Fibroblast of peridontal ligament (primary cell): ENCODE data around the gene PTPRG.

Experiments
- DNase-seq: peaks from one replicate; pipeline ENCODE4 v3.0.0-alpha.2; 2010; ENCODE audit errors: extremely low read depth

PTPRG gene

GRCh38 chr3:62145086-62145757 is 583.9 kb downstream of the PTPRG start:
- no peak for DNase-seq

- DNase-seq: no peak
These were observed 588.2 kb downstream of the PTPRG start for GRCh38 chr3:62149539-62149938.

GRCh38 chr3:62149962-62150361 is 588.6 kb downstream of the PTPRG start:
- DNase-seq: peak; percentile 77

- DNase-seq: no peak
These were observed 590.2 kb downstream of the PTPRG start for GRCh38 chr3:62151591-62151990.

- DNase-seq: no peak
These were observed 591.9 kb downstream of the PTPRG start for GRCh38 chr3:62153231-62153630.

GRCh38 chr3:62154457-62155148 is 593.2 kb downstream of the PTPRG start:
- DNase-seq: no peak

GRCh38 chr3:62159056-62159708 is 597.8 kb downstream of the PTPRG start:
- no peak for DNase-seq

GRCh38 chr3:62159709-62160092 is 598.3 kb downstream of the PTPRG start:
- DNase-seq: peak; percentile 82

GRCh38 chr3:62161371-62161770 is 600.0 kb downstream of the PTPRG start:
- peak; percentile 45 for DNase-seq

- no peak for DNase-seq
These were observed 602.8 kb downstream of the PTPRG start for GRCh38 chr3:62164196-62164595.

GRCh38 chr3:62164746-62165145 is 603.4 kb downstream of the PTPRG start:
- no peak for DNase-seq

- DNase-seq: peak; percentile 61
These were observed 606.3 kb downstream of the PTPRG start for GRCh38 chr3:62167566-62168262.

GRCh38 chr3:62168356-62168755 is 607.0 kb downstream of the PTPRG start:
- no peak for DNase-seq

- peak; percentile 24 for DNase-seq
These were observed 608.7 kb downstream of the PTPRG start for GRCh38 chr3:62169906-62170660.

- DNase-seq: no peak
These were observed 610.4 kb downstream of the PTPRG start for GRCh38 chr3:62171789-62172188.

GRCh38 chr3:62172199-62172598 is 610.8 kb downstream of the PTPRG start:
- no peak for DNase-seq

GRCh38 chr3:62173939-62174515 is 612.7 kb downstream of the PTPRG start:
- no peak for DNase-seq

- DNase-seq: no peak
These were observed 613.8 kb downstream of the PTPRG start for GRCh38 chr3:62175161-62175560.

- no peak for DNase-seq
These were observed 616.7 kb downstream of the PTPRG start for GRCh38 chr3:62178032-62178431.

- DNase-seq: no peak
These were observed 617.6 kb downstream of the PTPRG start for GRCh38 chr3:62178739-62179600.
